Caki2 (cell line): Measurements from ENCODE around the gene PAQR3. TPM values are rescaled to one million over a fixed set of nuclear protein-coding genes. Genes with fewer than 3 reads are reported as not detected.
"Not testable (repeated sequence)": the region's sequence is repeated elsewhere in the genome, so short reads cannot be mapped to it uniquely, and the experiment has no call there.

Source experiments
- DNase-seq: peaks from one replicate; pipeline ENCODE4 v3.0.0-alpha.2; 2015; ENCODE audit warnings: low read depth
- in situ Hi-C: cut with HindIII; loops from 2 replicates; pipeline ENCODE4 v1.10.0; 2016; ENCODE audit warnings: low sequenced_read_pairs, low pct_unique_long_range_greater_than_20kb, mixed read lengths
- total RNA-seq: library from RNA; depleted of rRNA; stranded (reverse); fragments of >200 nt; shearing (Covaris generic); gene quantifications from 2 replicates; pipeline ENCODE4 v1.2.3, GENCODE V29; 2014; ENCODE audit warnings: low replicate concordance; rRNA removed

PAQR3 gene
- total RNA-seq, 1 experiment from 2014 or later, result 31.0 TPM

DNA sequence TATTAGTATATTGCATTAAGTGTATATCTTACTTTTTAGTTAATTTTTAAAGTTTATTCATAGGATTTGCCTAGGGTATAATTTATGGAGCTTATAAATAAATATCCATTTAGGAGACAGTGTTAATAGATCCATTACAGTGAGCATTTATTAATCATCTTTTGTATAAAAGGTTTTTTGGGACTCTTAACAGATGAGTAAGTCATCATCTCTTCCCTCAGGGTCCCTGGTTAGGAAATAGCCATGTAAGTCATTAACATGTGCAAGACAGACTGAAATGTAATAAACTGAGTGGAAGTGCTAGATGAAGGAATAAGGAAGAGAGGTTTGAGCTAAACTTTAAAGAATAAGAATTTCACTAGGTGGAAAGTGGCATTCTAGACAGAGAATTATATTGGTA, 69.2 kb downstream of the PAQR3 start:
- in situ Hi-C loops, result no loop called here
- DNase-seq, result no peak

GRCh38 chr4:78868712-78869111, 70.5 kb downstream of the PAQR3 start:
- in situ Hi-C loops, DNase-seq: not testable (repeated sequence)

DNA sequence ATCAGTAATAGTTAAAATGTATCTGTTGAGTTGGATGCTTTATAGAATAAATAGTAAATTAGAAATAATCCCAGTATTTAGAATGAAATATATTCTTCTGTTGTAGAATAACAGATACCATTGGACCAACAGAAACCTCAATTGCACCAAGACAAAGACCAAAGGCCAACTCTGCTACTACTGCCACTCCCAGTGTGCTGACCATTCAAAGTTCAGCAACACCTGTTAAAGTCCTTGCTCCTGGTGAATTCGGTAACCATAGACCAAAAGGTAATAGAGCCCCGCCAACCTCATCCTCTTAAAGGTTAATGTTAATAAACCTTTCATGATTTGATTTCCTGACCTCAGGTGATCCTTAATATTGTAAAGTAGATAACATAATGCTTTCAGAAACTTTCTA, 73.8 kb downstream of the PAQR3 start:
- in situ Hi-C loops, result no loop called here
- no peak for DNase-seq

DNA sequence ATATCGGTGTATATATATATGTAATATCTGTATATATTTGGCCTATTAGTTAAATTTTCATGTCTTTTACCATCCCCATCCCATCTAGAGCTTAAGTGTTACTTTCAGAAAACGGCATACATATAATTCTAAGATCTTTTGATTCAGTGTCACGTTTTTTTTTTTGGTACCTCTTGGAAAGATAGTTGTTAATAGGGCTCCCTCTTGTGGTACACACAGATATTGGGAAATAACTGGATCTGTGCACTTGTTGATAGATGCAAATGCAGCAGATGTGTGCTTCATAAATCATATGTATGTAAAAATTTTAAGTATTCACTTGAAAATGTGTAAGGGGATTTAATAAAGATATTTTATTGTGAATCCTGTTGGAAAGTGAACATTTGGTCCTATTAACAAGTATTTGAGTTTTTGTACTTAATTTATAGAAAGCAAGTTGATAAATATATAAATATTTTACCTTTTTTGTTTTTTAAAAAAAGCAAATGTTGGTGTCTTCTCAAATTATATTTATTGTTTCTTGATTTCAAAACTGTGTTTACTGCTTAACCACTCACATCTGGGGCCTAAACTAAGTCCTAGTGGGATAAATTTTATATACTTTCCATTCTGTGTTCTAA, 74.7 kb downstream of the PAQR3 start:
- in situ Hi-C loops, result no loop called here
- DNase-seq, result peak; percentile 62

- peak; percentile 7 for DNase-seq
- in situ Hi-C loops, result no loop called here
These were observed 75.2 kb downstream of the PAQR3 start for GRCh38 chr4:78863991-78864390.

DNA sequence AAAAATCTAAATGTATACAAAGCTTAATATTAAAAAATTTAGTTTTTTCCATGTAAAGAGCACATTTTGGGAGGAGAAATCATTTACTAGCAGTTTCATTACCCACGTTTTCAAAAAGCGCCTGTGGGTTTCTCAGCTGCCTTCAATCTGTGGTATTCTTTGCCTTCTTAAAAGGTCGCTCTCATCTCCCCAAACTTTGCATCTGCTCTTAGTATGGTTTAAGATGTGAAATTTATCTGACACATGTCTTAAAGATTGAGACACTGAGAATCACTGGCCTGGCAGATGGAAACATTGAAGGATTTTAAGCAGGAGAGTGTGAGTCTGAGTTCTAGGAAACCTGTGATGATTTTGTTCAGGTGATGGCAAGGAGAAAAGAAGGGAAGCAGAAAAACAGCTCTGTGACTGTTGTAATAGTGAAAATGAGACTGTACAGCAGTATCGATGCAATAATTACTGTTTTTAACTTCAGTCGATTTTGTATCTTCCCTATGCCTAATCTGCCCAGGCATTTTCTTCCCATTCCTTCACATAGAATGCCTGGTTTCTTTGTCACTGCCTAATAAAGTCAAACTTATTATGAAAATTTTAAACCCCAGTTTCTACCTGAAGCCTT, 75.9 kb downstream of the PAQR3 start:
- in situ Hi-C loops, result no loop called here
- DNase-seq, result no peak

DNA sequence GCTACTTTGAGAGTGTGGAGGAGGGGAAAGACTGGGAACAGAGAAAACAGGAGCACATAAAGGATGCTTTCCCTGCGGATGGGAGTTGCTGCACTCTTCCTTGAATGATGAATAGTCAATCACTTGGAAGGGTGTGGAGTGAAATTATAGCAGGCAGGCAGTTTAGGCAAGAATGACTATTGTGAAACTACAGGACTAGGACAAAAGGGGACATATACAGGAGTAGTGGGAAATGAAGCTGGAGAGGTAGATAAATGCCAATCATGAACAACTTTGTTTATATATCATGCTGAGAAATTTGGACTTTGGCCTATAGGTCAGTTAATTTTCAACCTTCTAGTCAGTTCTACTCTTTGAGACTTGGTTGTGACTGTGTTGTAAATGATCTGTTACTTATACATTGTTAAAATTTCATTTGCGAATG, 76.9 kb downstream of the PAQR3 start:
- in situ Hi-C loops, result no loop called here
- DNase-seq, result peak; percentile 41

Other genes with a start within 250 kb of the PAQR3 start
- 28.4 and 53.5 TPM in 2 replicates for gene BMP2K, start 163.1 kb downstream of the PAQR3 start, total RNA-seq